ENCODE measurements around the gene IL23A. TPM values are rescaled to one million over a fixed set of nuclear protein-coding genes. Genes with fewer than 3 reads are reported as not detected.
"Not testable (repeated sequence)": the region's sequence is repeated elsewhere in the genome, so short reads cannot be mapped to it uniquely, and the experiment has no call there.

Gene IL23A
- total RNA-seq, 1 donor from 2014 or later: not detected

- Histone ChIP-seq H3K27ac (replicated peaks) (no peak overlapping the region), H3K9me3 (replicated peaks) (no peaks in the 10 kb centered on the region), H3K27me3 (ENCODE audit: low read depth) (no peaks in the 10 kb centered on the region), H3K36me3 (peaks cover 28% of the 10 kb centered on the region), H3K4me1 (peaks cover 33% of the 10 kb centered on the region), H3K4me3 (no peak overlapping the region)
- intact Hi-C loops (cut with micrococcal nuclease): no loop called here
- DNase-seq: no peak
- no peak for TF ChIP-seq CTCF (IDR thresholded peaks at IDR 0.05; ENCODE audit: borderline replicate concordance)
Measured at GRCh38 chr12:56330936-56331490, 7.7 kb upstream of the IL23A start.

- intact Hi-C loops (cut with micrococcal nuclease): no loop called here
- TF ChIP-seq CTCF (IDR thresholded peaks at IDR 0.05; ENCODE audit: borderline replicate concordance): no peak
Measured at GRCh38 chr12:56332512-56333196, 6.0 kb upstream of the IL23A start.

GRCh38 chr12:56333197-56333678 lies 5.4 kb upstream of the IL23A start:
- Histone ChIP-seq H3K27me3 (ENCODE audit: low read depth) (no peaks in the 10 kb centered on the region), H3K4me3 (peak overlapping the region; percentile 86), H3K9me3 (replicated peaks) (no peaks in the 10 kb centered on the region), H3K27ac (replicated peaks) (peak overlapping the region; percentile 98), H3K36me3 (peaks cover 6% of the 10 kb centered on the region), H3K4me1 (peaks cover 24% of the 10 kb centered on the region)
- intact Hi-C loops (cut with micrococcal nuclease): no loop called here
- TF ChIP-seq CTCF (IDR thresholded peaks at IDR 0.05; ENCODE audit: borderline replicate concordance): no peak
- DNase-seq: no peak

More at GRCh38 chr12:56332512-56333196, 6.0 kb upstream of the IL23A start:
- Histone ChIP-seq H3K4me3 (peak overlapping the region; percentile 86), H3K4me1 (peaks cover 24% of the 10 kb centered on the region), H3K27ac (replicated peaks) (peak overlapping the region; percentile 98), H3K36me3 (peaks cover 12% of the 10 kb centered on the region), H3K9me3 (replicated peaks) (no peaks in the 10 kb centered on the region), H3K27me3 (ENCODE audit: low read depth) (no peaks in the 10 kb centered on the region)
- no peak for DNase-seq

GRCh38 chr12:56333679-56334489 lies 4.8 kb upstream of the IL23A start, which contains the start of gene PAN2:
Gene PAN2 (minus strand): TSS chr12:56334000. CDS start chr12:56333094, 906 bp downstream.
- DNase-seq: peak; percentile 96
- Histone ChIP-seq H3K27ac (replicated peaks) (peak within 1 kb of the TSS; percentile 98), H3K27me3 (ENCODE audit: low read depth) (no peaks in the 10 kb centered on the region), H3K4me3 (peak within 1 kb of the TSS; percentile 86), H3K4me1 (peaks cover 24% of the 10 kb centered on the region), H3K36me3 (no peaks in the 10 kb centered on the region), H3K9me3 (replicated peaks) (no peaks in the 10 kb centered on the region)
- intact Hi-C loops (cut with micrococcal nuclease): no loop called here
- TF ChIP-seq CTCF (IDR thresholded peaks at IDR 0.05; ENCODE audit: borderline replicate concordance): peak; percentile 55

GRCh38 chr12:56334490-56334793 lies 4.2 kb upstream of the IL23A start:
- no peak for TF ChIP-seq CTCF (IDR thresholded peaks at IDR 0.05; ENCODE audit: borderline replicate concordance)
- Histone ChIP-seq H3K9me3 (replicated peaks) (no peaks in the 10 kb centered on the region), H3K4me1 (peaks cover 24% of the 10 kb centered on the region), H3K27ac (replicated peaks) (peak overlapping the region; percentile 98), H3K36me3 (no peaks in the 10 kb centered on the region), H3K4me3 (peak overlapping the region; percentile 86), H3K27me3 (ENCODE audit: low read depth) (no peaks in the 10 kb centered on the region)
- intact Hi-C loops (cut with micrococcal nuclease): no loop called here
- DNase-seq: no peak

GRCh38 chr12:56335527-56335926 lies 3.2 kb upstream of the IL23A start:
- intact Hi-C loops (cut with micrococcal nuclease); H3K27me3 ChIP-seq (ENCODE audit: low read depth); H3K4me3 ChIP-seq; H3K36me3 ChIP-seq; H3K9me3 ChIP-seq (replicated peaks); H3K27ac ChIP-seq (replicated peaks); DNase-seq: not testable (repeated sequence)
- H3K4me1 ChIP-seq: peaks cover 24% of the 10 kb centered on the region

Measured in left ventricle myocardium inferior (tissue), 1 donor.